ENCODE data around the gene LRRC3.

DNA sequence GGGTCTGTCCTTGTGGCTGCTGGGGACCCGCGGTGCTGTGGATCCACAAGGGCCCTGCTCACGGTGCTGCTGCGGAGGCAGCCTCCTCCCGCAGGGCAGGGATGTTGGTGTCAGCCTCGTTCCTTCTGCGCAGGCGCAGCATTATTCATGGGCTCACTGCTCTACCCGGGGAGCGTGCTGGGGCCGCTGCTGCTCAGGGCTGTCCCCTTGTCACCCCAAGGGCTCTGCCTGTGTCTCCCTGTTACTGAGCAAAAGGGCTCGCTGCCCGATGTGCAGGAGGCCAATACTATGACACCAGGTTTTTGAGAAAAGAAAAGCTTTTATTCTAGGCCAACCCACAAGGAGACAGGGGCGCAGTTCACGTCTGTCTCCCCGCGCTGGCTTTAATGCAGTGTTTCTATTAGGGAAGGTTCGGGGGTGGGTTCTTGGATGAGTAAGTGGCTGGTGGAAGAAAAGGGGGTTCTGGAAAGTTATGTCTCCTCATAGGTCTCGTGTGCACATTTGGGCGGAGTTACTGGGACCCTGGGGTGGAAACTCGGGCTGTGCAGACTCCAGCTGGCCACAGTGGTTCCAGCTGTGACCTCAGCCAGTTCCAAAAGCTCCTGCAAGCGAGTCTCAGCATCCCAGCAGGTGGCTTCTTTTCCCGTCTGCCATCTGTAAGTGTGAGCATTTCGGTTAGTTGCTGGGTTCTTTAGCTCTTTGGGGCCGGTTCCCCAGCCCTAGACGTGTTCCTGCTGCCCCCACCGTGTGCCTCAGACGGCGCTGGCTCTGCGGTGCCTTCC lies 40.8 kb upstream of the LRRC3 start:
- TF ChIP-seq GABPA (IDR thresholded peaks at IDR 0.05; ENCODE audit: low read depth), result no peak
- TF ChIP-seq, protein P1, sequence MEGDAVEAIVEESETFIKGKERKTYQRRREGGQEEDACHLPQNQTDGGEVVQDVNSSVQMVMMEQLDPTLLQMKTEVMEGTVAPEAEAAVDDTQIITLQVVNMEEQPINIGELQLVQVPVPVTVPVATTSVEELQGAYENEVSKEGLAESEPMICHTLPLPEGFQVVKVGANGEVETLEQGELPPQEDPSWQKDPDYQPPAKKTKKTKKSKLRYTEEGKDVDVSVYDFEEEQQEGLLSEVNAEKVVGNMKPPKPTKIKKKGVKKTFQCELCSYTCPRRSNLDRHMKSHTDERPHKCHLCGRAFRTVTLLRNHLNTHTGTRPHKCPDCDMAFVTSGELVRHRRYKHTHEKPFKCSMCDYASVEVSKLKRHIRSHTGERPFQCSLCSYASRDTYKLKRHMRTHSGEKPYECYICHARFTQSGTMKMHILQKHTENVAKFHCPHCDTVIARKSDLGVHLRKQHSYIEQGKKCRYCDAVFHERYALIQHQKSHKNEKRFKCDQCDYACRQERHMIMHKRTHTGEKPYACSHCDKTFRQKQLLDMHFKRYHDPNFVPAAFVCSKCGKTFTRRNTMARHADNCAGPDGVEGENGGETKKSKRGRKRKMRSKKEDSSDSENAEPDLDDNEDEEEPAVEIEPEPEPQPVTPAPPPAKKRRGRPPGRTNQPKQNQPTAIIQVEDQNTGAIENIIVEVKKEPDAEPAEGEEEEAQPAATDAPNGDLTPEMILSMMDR (IDR thresholded peaks at IDR 0.05), result no peak
- no peak for TF ChIP-seq SIN3A (IDR thresholded peaks at IDR 0.05; ENCODE audit: borderline replicate concordance, low read depth, low read length)
- TF ChIP-seq, protein P2, sequence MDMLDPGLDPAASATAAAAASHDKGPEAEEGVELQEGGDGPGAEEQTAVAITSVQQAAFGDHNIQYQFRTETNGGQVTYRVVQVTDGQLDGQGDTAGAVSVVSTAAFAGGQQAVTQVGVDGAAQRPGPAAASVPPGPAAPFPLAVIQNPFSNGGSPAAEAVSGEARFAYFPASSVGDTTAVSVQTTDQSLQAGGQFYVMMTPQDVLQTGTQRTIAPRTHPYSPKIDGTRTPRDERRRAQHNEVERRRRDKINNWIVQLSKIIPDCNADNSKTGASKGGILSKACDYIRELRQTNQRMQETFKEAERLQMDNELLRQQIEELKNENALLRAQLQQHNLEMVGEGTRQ (IDR thresholded peaks at IDR 0.05; ENCODE audit: borderline replicate concordance, low read depth, low read length), result no peak
- TF ChIP-seq POLR2AphosphoS5 (IDR thresholded peaks at IDR 0.05; ENCODE audit: low read depth, low read length), result no peak
- TF ChIP-seq NFIC (IDR thresholded peaks at IDR 0.05; ENCODE audit: borderline replicate concordance), result no peak

Data from SK-N-SH (cell line).